ENCODE measurements around the gene GCC2. TPM values are rescaled to one million over a fixed set of nuclear protein-coding genes. Genes with fewer than 3 reads are reported as not detected.

Gene GCC2
- total and polyA plus RNA-seq, 2 of the 13 experiments (the other 11 are each of a cell fraction or from before 2014, with no cell fraction given): 17.6 to 22.5 TPM

DNA sequence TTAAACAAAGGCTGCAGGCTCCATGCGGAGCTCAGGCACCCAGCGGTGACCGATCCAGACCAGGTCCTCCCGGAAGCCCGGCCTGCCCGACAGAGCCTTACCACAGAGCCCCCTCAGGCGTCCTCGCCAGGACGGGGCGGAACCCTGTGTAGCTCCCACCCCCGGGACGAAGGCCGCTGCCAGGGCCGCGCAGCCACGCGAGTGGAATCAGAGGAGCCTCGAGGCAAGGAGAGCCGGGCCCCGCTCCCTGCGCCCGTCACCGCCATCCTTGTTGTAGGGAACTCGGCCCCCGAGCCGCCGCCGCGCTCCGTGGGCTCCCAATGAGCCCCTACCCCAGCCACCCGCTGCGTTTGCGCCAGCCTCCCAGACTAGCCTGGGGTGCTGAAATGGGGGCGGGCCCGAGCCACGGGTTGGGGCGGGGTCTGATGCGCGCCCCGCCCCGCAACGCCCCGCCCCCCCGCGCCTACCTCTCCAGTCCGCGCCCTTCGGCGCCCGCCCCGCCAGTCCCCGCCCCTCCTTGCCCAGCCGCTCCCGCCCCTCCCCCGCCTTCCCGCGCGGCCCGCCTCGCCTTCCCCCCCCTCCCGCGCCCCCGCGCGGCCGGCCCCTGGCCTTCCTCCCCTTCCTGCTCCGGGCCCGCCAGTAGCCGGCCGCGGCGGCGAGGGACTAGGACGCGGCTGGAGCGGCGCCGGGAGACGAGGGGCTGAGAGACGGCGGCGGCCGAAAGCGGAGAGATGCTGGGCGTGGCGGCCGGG, 85.0 kb downstream of the GCC2 start, which contains the start of gene LIMS1 (continued):
- TF ChIP-seq, protein P1, sequence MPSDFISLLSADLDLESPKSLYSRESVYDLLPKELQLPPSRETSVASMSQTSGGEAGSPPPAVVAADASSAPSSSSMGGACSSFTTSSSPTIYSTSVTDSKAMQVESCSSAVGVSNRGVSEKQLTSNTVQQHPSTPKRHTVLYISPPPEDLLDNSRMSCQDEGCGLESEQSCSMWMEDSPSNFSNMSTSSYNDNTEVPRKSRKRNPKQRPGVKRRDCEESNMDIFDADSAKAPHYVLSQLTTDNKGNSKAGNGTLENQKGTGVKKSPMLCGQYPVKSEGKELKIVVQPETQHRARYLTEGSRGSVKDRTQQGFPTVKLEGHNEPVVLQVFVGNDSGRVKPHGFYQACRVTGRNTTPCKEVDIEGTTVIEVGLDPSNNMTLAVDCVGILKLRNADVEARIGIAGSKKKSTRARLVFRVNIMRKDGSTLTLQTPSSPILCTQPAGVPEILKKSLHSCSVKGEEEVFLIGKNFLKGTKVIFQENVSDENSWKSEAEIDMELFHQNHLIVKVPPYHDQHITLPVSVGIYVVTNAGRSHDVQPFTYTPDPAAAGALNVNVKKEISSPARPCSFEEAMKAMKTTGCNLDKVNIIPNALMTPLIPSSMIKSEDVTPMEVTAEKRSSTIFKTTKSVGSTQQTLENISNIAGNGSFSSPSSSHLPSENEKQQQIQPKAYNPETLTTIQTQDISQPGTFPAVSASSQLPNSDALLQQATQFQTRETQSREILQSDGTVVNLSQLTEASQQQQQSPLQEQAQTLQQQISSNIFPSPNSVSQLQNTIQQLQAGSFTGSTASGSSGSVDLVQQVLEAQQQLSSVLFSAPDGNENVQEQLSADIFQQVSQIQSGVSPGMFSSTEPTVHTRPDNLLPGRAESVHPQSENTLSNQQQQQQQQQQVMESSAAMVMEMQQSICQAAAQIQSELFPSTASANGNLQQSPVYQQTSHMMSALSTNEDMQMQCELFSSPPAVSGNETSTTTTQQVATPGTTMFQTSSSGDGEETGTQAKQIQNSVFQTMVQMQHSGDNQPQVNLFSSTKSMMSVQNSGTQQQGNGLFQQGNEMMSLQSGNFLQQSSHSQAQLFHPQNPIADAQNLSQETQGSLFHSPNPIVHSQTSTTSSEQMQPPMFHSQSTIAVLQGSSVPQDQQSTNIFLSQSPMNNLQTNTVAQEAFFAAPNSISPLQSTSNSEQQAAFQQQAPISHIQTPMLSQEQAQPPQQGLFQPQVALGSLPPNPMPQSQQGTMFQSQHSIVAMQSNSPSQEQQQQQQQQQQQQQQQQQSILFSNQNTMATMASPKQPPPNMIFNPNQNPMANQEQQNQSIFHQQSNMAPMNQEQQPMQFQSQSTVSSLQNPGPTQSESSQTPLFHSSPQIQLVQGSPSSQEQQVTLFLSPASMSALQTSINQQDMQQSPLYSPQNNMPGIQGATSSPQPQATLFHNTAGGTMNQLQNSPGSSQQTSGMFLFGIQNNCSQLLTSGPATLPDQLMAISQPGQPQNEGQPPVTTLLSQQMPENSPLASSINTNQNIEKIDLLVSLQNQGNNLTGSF (CRISPR knock-in tag; IDR thresholded peaks at IDR 0.05): no peak
- TF ChIP-seq GATAD2A (CRISPR knock-in tag; IDR thresholded peaks at IDR 0.05) (peak; percentile 71; the same call in 1 of the 2 replicates), ZBTB33 (CRISPR knock-in tag; IDR thresholded peaks at IDR 0.05) (peak; percentile 66), ETS1 (CRISPR knock-in tag; IDR thresholded peaks at IDR 0.05) (peak; percentile 94), KAT7 (CRISPR knock-in tag; IDR thresholded peaks at IDR 0.05; ENCODE audit: borderline replicate concordance) (peak; percentile 93; the same call in 1 of the 2 replicates), STAG1 (CRISPR knock-in tag; IDR thresholded peaks at IDR 0.05) (no peak; the same call in 1 of the 2 replicates), ZNF292 (CRISPR knock-in tag; IDR thresholded peaks at IDR 0.05; ENCODE audit: borderline replicate concordance, low read depth) (peak; percentile 83), MAF1 (CRISPR knock-in tag; IDR thresholded peaks at IDR 0.05; ENCODE audit: borderline replicate concordance) (peak; percentile 84; the same call in 1 of the 2 replicates), RXRA (CRISPR knock-in tag; IDR thresholded peaks at IDR 0.05) (peak; percentile 78), ZNF512 (CRISPR knock-in tag; IDR thresholded peaks at IDR 0.05) (no peak), FOSL2 (CRISPR knock-in tag; IDR thresholded peaks at IDR 0.05) (peak; percentile 26; the same call in 1 of the 2 replicates), ZFP37 (CRISPR knock-in tag; IDR thresholded peaks at IDR 0.05; ENCODE audit: borderline replicate concordance) (peak; percentile 38; the same call in 1 of the 2 replicates)
- TF ChIP-seq, protein P2, sequence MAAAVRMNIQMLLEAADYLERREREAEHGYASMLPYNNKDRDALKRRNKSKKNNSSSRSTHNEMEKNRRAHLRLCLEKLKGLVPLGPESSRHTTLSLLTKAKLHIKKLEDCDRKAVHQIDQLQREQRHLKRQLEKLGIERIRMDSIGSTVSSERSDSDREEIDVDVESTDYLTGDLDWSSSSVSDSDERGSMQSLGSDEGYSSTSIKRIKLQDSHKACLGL (CRISPR knock-in tag; IDR thresholded peaks at IDR 0.05): peak; percentile 81
- TF ChIP-seq, protein P3, sequence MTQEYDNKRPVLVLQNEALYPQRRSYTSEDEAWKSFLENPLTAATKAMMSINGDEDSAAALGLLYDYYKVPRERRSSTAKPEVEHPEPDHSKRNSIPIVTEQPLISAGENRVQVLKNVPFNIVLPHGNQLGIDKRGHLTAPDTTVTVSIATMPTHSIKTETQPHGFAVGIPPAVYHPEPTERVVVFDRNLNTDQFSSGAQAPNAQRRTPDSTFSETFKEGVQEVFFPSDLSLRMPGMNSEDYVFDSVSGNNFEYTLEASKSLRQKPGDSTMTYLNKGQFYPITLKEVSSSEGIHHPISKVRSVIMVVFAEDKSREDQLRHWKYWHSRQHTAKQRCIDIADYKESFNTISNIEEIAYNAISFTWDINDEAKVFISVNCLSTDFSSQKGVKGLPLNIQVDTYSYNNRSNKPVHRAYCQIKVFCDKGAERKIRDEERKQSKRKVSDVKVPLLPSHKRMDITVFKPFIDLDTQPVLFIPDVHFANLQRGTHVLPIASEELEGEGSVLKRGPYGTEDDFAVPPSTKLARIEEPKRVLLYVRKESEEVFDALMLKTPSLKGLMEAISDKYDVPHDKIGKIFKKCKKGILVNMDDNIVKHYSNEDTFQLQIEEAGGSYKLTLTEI (CRISPR knock-in tag; conservative IDR thresholded peaks at IDR 0.05): no peak
- TF ChIP-seq, protein P4, sequence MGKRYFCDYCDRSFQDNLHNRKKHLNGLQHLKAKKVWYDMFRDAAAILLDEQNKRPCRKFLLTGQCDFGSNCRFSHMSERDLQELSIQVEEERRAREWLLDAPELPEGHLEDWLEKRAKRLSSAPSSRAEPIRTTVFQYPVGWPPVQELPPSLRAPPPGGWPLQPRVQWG (CRISPR knock-in tag; IDR thresholded peaks at IDR 0.05; ENCODE audit: borderline replicate concordance, low read depth): no peak
